GM21367 (cell line): ENCODE results near the gene NDUFA3.

Experiments used
- ATAC-seq: cut with Tn5 transposase; IDR thresholded peaks from one replicate; pipeline ENCODE4 v1.9.1; 2021; ENCODE audit not compliant: unreplicated experiment

NDUFA3 gene

DNA sequence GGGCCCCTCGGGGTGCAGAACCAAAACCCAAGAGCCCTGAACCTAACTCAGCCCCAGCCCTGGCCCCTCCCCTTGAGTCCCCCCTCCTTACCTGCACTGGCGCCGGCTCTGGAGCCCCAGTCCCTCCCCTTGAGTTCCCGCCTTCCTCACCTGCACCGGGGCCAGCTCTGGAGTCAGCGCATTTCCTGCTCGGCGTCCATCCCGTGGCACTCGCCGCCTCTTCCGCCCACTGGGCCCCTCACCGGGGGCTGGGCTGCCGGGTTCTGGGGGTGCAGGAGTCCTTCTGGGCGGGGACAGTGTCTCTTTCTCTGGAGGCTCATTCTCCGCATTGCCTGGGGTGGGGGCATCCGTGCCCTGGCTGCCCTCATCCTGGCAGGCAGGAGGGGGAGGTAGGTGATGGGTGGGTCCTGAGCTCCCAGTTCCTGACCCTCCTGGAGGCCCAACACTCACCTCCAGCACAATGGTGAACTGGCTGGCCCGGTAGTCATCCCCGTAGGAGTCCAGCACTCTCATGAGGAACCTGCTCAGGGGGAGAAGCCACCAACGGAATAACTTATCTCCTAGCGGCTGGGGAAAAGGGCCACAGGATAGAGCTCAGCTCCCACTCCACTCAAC, 5.3 kb downstream of the NDUFA3 start:
- ATAC-seq, result no peak

DNA sequence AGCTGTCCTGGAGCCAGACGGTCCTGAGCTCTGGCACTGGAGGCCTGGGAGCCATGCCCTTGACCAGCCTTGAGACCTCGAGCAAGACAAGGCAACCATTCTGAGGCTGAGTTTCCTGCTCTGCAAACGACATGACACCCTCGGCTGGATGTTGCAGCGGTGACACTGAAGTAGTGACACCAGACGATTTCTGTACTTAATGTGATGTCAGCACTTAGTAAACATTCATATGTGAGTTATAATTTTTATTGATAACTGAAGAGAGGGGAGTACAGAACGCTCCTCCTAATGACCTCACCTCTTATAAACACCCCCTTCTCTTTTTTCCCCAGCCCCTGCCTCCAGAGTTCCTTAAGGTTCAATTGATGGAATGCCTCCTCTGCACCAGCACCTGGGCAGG, 5.8 kb downstream of the NDUFA3 start:
- no peak for ATAC-seq

DNA sequence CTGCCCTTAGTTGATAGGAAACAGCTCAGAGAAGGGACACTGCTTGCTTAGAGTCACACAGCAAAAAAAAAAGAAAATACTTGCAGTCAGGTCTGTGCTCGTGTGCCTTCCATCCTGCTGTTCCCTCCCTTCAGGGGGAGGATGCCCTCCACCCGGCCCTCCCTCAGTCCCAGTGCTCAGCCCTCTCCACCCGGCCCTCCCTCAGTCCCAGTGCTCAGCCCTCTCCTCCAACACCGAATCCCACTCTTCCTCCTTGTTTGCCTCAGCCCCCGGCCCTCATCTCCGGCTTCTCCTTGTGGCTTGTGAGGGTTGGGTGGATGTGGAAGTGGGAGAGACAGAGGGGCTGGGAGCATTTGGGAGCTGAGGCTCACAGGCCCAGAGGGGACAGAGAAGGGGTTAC, 7.0 kb downstream of the NDUFA3 start:
- no peak for ATAC-seq

DNA sequence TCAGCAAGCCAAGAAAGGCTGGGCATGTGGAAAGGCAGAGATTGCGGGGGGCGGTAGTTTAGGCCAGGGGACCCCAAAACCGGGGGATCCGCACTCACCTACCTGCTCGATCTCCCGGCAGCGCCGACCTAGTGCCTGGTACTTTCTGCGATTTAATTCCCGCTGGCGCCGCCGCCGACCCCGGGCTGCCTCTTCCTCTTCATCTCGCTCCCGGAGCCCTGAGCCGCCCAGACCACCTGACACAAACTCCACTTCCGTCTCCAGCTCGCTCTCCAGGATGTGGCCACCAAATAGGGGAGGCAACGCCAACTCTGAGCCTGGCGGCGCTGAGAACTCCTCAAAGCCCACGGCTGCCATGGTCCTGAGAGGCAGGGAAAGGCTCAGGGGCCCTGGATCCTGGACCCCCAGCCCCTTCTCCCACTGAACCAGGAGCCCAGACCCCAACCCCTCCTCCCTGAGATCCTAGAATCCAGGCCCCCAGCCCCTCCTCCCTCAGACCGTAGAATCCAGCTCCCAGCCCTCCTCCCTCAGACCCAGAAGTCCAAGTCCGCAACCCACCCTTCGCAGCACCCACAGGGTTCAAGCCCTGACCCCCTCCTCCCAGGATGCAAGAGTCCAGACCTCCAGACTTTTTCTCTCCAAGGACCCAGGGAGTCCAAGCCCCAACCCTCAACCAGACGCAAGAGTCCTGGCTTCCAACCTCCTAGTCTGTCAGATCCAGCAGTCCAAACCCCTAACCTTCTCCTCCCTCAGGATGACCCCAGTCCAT, 11.9 kb downstream of the NDUFA3 start:
- ATAC-seq, result peak; percentile 25

DNA sequence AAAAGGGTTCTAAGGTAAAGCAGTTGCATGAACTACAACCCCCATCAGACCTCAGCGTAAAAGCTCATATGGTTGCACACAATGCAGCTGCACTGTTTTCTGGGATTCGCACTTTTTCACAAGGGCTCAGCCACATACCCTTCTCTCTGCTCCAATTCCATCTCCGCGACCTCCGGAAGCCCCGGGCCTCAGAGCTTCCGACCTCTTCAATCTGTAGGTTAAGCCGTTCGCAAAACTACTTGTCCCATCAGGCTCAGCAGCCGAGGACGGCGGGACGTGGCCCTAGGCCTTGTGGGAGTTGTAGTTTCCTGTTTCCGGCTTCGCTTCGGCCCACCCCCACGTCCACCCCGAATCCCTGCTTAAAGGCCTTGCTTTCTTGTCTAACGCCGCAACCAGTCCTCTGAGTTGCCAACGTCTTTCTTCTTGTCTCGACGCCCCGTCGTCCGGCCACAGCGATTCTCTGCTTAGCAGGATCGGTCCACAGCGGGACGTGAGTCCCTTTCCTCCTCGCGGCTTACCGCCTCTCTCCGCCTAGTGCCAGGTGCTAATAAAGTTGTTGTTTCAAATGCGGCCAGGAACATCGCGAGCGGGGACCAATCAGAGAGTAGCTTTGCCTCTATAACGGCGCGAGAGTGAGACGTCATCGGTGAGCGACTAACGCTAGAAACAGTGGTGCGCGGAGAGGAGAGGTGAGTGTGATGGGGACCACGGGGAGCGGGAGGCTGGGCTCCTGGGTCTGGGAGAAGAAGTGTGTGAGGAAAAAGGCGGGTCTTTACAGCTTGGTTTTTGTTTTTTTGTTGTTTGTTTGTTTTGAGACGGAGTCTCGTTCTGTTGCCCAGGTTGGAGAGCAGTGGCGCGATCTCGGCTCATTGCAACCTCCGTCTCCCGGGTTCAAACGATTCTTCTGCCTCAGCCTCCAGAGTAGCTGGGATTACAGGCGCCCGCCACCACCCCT, 12.7 kb downstream of the NDUFA3 start, which contains the start of the genes PRPF31 and TFPT:
PRPF31 (plus strand) TSS at position 646 of the 955 bp plus-strand sequence. CDS start 2,525 bp downstream, outside the sequence.
TFPT (minus strand) TSS at position 549 of the 955 bp plus-strand sequence; CDS start at position 161, 388 bp downstream.
- ATAC-seq, result peak; percentile 70

DNA sequence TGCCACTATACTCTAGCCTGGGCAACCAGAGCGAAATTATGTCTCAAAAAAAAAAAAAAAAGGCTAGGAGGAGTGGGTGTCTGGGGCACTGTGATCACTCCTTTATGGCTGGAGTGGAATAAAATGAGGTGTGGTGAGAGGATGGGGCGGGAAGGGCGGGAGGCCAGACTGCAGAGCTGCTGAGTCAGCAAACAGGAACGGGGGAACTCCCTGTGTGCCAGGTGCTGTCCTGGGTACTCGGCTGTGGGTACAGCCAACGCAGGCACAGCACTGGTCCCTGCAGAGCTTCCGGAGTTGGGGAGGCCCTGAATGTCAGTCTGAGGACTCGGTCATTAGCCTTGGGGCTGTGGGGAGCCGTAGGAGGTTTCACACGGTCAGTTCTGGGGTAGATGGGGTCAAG, 18.6 kb downstream of the NDUFA3 start:
- ATAC-seq, result no peak

DNA sequence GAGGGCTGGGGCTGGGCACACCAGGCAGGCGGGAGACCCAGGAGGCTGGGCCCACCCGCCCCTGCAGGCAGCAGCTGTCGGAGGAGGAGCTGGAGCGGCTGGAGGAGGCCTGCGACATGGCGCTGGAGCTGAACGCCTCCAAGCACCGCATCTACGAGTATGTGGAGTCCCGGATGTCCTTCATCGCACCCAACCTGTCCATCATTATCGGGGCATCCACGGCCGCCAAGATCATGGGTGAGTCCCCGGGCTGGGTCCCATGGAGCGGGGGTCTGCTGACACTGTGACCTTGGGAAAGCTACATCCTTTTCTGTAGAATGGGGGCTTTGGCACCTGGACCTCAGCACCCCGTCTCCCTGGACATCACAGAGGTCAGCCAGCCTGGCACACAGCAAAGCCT, 21.0 kb downstream of the NDUFA3 start:
- no peak for ATAC-seq

DNA sequence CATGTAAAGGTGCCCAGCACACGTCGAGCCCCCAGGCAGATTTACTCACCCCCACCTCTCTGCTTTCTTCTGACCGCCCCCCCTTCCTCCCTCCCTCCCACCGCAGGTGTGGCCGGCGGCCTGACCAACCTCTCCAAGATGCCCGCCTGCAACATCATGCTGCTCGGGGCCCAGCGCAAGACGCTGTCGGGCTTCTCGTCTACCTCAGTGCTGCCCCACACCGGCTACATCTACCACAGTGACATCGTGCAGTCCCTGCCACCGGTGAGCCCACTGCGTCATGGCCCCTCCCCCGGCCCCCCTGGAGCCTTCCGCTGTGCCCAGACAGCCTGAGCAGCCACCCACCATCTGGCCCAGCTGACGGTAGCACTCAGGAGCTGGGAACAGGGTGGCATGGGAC, 21.7 kb downstream of the NDUFA3 start:
- no peak for ATAC-seq

DNA sequence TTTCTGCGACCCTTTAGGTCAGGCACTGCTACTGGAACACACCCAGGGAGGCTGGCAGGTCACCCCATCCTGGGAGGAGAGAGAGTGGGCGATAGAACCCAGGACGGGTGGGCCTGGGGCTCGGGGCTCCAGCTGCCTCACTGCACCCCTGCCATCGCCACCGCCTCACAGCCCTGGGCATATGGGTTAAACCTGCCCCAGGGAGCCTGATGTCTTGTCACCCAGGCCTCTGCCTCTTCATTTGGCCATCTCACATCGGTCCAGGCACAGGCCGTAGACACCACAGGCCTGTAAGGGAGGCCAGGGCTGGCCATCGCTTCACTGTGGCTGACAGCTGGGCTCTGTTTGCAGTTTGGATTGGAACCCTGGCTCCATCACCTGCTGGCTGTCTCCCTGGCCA, 23.1 kb downstream of the NDUFA3 start:
- no peak for ATAC-seq

DNA sequence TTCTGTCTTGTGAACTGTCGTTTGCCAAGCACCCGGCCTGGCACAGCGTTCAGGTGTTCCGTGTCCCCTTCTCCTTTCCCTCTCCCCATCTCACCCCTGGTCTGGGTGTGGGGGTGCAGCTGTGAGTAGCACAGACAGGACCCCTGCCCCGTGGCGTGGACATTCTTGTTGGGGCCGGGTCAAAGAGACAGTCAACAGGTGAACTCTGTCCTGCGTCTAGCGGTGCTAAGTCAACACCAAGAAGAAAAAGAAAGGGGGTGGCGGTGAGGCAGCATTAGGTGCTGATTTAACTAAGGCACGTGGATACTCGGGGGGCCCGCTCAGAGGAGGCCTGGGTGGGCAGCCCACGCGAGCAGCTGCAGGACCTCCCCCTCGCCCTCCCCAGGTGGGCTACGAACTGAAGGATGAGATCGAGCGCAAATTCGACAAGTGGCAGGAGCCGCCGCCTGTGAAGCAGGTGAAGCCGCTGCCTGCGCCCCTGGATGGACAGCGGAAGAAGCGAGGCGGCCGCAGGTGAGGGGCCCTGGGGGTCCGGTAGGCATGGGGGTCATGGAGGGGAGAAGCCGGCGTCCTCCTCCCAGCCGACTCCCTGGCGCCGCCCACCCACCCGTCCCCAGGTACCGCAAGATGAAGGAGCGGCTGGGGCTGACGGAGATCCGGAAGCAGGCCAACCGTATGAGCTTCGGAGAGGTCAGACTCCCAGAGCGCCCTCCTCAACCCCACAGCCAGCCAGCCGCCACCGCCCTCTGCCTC, 25.2 kb downstream of the NDUFA3 start:
- ATAC-seq, result no peak

DNA sequence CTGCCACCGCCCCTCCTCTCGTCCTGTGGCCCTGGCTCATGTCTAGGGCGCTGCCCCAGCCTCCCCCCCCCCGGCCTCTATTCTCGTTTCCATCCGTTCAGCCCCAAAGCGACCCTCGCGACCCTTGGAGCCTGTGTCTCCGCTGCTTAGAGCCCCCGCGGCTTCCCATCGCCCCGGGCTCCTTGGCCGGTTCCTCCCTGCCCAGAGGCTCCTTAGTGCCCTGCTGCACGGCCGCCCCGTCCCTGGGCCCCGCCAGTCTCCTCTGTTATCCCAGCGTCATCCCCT, 25.7 kb downstream of the NDUFA3 start:
- ATAC-seq, result no peak

DNA sequence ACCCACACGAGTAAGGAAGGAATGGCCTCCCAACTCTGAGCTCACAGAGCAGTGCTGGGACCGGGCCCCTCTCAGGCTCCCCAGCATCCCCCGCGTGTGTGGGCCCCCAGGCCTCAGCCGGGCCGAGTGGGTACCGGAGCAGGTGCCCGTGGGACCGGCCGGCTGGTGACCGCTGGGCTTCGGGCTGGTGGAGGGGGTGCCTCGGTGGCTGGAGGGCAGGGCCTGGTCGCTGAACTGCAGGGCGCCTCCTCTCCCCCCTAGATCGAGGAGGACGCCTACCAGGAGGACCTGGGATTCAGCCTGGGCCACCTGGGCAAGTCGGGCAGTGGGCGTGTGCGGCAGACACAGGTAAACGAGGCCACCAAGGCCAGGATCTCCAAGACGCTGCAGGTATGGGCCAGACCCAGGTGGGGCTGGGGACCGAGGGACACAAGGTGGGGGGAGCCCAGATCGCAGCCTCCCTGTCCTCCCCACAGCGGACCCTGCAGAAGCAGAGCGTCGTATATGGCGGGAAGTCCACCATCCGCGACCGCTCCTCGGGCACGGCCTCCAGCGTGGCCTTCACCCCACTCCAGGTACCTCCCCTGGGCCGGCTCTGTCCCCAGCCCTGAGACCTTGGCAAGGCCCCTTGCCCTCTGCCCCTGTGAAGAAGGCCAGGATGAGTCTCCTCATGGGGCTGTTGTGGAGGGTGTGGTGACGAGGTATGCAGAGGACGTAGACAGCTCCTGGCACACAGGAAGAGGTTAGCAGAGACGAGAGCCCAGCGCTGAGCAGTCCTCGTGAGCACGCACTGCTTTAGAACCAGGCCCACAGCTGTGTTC, 26.4 kb downstream of the NDUFA3 start:
- ATAC-seq, result no peak

DNA sequence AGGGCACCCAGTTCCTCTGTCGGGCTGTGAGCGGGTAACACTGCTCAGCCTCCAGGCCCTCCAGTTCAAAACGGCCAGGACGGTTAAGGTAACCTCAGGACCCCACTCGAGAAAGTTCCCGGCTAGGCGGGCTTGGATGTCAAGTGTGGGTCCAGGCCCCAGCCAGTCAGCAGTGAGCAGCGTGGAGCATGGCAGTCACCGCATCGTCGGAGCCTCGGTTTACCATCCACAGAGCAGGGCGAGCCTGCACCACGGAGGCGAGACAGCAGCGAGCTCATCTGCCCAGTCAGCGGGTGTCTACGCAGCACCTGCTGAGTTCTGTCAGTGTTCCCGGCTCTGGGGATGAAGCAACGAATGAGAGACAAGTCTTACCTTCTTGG, 27.0 kb downstream of the NDUFA3 start:
- no peak for ATAC-seq

DNA sequence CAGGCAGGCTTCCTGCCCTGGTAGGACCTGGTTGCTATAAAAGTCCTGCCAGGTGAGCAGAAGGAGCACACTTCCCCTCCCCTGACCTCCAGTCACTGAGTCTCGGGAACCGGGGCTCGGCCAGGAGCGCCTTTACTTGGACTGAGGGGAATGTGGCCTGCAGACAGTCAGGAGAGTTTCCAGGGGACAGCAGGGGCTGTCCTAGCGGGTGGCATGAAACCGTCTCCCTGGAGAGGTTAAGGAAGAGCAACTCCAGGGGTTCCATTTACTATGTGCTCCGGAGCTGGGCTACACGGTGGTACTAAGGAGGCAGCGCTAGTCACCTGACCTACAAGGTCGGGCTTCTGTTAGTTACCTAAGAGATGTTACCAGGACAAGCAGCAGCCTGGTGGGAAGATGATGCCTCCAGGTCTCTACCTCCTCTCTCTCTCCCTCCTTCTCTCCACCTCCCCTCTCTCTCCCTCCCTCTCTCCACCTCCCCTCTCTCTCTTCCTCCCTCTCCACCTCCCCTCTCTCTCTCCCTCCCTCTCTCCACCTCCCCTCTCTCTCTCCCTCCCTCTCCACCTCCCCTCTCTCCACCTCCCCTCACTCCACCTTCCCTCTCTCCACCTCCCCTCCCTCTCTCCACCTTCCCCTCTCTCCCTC, 30.8 kb downstream of the NDUFA3 start:
- no peak for ATAC-seq

DNA sequence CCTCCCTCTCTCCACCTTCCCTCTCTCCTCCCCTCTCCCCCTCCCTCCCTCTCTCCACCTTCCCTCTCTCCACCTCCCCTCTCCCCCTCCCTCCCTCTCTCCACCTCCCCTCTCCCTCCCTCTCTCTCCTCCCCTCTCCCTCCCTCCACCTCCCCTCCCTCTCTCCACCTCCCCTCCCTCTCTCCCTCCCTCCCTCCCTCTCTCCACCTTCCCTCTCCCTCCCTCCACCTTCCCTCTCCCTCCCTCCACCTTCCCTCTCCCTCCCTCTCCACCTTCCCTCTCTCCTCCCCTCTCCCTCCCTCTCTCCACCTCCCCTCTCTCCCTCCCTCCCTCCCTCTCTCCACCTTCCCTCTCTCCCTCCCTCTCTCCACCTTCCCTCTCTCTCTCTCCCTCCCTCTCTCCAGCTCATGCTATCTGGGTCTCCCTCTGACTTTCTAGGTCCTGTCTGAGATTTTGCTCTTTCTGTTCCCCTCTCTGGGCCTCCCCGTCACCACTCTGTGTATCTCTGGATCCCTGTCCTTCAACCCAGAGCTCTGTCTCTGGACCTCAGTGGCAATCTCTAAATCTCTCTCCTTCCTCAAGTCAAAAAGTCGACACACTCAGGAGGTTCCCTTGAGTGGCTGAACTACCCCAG, 31.4 kb downstream of the NDUFA3 start:
- ATAC-seq, result no peak

DNA sequence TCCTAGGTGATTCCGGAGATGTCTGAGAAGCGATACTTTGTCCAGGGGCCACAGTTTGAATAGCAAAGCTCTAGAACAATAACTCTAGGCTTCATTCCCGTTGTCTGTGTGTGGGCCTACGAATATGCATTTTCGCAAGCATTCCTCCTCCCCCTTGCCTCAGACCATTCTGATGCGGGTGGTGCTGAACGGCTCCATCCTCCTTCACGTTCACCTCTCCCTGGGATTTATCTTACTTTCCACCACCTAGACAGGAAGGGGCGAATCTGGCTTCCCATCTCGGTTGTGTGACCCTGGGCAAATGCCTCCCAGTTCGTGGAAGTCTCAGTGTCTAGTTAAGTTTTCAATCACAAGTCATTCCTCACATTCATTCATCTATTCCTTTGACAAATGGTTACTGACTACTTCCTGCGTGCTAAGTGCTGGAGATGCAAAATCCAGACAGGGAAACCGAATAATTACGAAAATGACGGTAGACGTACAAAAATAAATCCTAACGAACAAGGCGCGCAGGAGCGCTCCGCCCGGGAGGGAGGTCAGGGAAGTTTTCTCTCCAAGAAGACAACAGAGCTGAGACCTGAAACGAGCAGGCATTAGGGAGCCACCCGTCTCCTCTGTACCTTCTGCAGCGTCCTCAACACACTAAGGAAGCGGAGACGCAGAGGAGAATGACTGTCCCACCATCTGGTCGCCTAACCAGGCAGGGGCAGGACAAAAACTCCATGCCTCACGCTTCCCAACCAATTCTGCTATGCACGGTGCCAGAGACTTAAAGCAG, 33.6 kb downstream of the NDUFA3 start:
- ATAC-seq, result no peak

DNA sequence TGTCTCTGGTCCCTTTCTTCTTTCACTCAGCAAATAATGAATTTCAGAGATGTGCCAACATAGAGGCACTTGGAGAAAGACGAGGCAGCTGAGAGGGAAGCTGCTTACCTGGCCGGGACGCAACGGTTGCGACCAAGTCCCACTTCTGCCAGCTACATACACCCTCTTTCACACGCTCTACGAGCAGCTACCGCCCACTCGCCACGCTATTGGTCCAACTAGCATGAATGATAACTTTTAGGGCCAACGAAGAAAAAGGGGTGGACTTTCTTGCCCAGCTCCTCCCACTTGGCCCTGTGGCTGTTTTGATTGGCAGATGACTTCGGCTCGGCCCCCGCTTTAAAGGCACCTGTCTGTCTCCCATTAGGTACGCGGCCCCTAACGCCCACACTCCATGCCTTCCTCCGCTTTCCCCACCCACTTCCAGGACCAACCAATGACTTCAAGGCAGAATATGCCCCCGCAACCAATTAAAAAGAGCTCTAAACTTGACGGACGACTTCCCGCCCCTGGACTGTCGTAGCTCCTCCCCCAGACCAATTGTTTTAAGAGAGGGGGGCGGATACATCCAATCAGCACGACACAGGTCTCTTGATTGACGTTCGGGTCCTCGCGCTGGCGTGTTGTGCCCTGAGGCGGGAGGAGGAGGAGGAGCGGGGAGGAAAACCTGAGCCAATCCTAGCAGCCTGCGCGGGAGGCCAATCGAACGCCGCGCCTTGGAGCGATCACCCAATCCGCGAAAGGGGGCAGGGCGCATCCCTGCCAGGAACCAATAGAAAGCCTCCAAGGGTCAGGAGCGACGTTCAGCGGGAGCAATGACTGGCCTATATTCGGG, 34.4 kb downstream of the NDUFA3 start:
- peak; percentile 66 for ATAC-seq
